Spleen (tissue), 7 donors: ENCODE measurements around the gene CEP131.

ENCODE experiments used
- POLR2AphosphoS5 ChIP-seq, 3 donors: sonication (generic); formaldehyde crosslinking; IDR thresholded peaks; one replicate each; pipeline ENCODE4 v1.5.1; 2017; ENCODE audit warnings: antibody characterized with exemption in 3 of 3
- TF ChIP-seq, protein P1 (sequence below), 11 experiments: fragments of 200-600 bp in 7 of 11; fragments of 450-650 bp in 4 of 11; sonication (generic) in 4 of 11; IDR thresholded peaks in 8 of 11; conservative IDR thresholded peaks in 3 of 11; 1 replicate in 7 of 11; 2 replicates in 4 of 11; pipeline versions ENCODE4 v1.4.0 to v1.8.0; 2016 to 2021; ENCODE audit warnings: antibody characterized with exemption in 11 of 11, inconsistent platforms in 4 of 11, mild to moderate bottlenecking in 1 of 11
- donor health status: DM: no; HTN: no; CAD: no; lungs with moderate emphysema.
- donor health status: DM: no; HTN: no; CAD: no.
- donor health status: DM: no; HTN: no; CAD: no.

DNA sequence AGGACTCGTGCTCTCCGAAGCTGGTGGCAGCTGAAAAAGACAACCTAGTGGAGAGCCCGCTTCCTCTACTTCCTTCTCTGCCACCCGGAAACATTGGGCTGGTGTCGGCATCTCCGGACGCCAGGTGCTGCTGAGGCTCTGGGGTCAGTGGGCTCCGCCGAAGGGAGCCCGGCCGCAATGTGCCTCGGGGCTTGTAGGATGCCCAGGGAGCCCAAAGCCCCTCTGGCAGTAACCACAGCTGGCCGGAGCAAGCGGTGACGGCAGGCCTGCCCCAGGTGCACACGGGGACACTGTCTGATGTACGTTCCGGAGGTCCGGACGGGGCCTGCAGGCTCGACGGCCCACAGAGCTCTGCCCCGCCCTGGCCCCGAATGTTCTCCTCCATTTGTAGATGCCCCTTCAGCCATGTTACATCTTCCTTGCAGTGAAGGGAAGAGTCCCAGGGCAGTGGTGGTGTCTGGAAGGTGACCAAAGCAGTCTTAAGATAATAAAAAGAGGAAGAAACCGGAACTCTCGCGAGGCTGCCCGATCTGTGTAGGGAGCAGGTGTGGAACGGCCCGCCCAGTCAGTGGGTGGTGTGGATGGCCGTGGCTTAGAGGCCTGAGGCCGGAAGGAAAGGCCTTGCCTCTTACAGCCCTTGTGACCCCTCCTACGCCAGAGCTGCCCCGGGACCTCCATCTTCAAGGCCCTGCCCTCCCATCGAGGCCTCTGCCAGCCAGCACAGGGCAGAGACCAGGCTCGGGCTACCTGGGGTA, 39.0 kb upstream of the CEP131 start:
- TF ChIP-seq POLR2AphosphoS5 (IDR thresholded peaks at IDR 0.05), result peak in 2 of 3 donors; percentile 52 to 53
- TF ChIP-seq, protein P1, sequence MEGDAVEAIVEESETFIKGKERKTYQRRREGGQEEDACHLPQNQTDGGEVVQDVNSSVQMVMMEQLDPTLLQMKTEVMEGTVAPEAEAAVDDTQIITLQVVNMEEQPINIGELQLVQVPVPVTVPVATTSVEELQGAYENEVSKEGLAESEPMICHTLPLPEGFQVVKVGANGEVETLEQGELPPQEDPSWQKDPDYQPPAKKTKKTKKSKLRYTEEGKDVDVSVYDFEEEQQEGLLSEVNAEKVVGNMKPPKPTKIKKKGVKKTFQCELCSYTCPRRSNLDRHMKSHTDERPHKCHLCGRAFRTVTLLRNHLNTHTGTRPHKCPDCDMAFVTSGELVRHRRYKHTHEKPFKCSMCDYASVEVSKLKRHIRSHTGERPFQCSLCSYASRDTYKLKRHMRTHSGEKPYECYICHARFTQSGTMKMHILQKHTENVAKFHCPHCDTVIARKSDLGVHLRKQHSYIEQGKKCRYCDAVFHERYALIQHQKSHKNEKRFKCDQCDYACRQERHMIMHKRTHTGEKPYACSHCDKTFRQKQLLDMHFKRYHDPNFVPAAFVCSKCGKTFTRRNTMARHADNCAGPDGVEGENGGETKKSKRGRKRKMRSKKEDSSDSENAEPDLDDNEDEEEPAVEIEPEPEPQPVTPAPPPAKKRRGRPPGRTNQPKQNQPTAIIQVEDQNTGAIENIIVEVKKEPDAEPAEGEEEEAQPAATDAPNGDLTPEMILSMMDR (IDR thresholded peaks at IDR 0.05 in 8 of 11, conservative IDR thresholded peaks at IDR 0.05 in 3 of 11), result no peak
